Measurements from ENCODE around the gene DIPK2B. TPM values are rescaled to one million over a fixed set of nuclear protein-coding genes. Genes with fewer than 3 reads are reported as not detected.

DIPK2B gene
- total RNA-seq, 2 experiments from 2014 or later, result not detected

DNA sequence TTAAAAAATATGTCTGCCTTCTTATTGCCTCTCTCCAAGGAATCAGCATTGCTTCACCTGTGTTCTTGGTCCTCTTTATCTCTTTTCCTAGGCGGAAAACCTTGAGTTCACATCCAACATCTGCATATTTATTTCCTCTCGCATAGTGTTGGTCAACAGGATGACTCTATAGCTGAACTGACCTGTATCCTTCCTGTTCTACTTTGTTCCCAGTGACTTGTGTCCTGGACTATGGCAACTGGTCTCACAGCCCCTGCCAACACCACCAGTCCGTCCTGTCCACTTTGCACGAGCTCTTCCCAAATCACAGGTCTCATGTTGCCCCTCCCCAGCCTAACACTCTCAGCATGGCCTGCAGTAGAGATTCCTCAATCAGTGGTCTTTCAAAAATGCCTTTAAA, 2.0 kb downstream of the DIPK2B start:
- no peak for ATAC-seq
- POLR2A ChIA-PET, result no interaction called here
- peaks cover 17% of the 10 kb centered on the region for H3K27me3 Mint-ChIP-seq
- no peaks in the 10 kb centered on the region for H3K9me3 Mint-ChIP-seq
- TF ChIP-seq, protein P1, sequence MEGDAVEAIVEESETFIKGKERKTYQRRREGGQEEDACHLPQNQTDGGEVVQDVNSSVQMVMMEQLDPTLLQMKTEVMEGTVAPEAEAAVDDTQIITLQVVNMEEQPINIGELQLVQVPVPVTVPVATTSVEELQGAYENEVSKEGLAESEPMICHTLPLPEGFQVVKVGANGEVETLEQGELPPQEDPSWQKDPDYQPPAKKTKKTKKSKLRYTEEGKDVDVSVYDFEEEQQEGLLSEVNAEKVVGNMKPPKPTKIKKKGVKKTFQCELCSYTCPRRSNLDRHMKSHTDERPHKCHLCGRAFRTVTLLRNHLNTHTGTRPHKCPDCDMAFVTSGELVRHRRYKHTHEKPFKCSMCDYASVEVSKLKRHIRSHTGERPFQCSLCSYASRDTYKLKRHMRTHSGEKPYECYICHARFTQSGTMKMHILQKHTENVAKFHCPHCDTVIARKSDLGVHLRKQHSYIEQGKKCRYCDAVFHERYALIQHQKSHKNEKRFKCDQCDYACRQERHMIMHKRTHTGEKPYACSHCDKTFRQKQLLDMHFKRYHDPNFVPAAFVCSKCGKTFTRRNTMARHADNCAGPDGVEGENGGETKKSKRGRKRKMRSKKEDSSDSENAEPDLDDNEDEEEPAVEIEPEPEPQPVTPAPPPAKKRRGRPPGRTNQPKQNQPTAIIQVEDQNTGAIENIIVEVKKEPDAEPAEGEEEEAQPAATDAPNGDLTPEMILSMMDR (IDR thresholded peaks at IDR 0.05), result no peak
- no peaks in the 10 kb centered on the region for H3K4me1 Mint-ChIP-seq (ENCODE audit: low read depth)
- no peak overlapping the region for H3K4me3 Mint-ChIP-seq
- CTCF ChIA-PET, result no interaction called here
- no peaks in the 10 kb centered on the region for H3K36me3 Mint-ChIP-seq (ENCODE audit: low read depth)
- no peak for DNase-seq
- intact Hi-C loops (cut with micrococcal nuclease), result no loop called here
- no peak overlapping the region for H3K27ac Mint-ChIP-seq

DNA sequence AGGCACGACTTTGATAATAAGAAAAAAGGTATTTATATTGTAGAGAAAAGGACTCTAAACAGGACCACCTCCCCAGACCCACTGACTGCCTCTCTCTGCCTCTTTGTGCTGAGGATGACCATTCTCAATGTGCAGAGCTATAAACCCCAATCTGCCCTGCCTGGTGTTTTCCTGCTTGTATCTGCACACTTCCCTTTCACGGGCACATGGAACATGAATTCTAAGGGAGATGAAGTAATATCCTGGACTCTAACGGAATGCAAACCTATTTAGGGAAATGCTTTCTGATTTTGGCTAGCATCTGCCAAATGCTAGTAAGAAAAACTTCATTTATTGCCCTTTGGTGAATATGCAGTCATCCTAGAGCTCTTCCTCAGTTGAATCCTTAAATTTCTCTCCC, 2.4 kb downstream of the DIPK2B start:
- POLR2A ChIA-PET, result no interaction called here
- Mint-ChIP-seq H3K27me3 (peaks cover 17% of the 10 kb centered on the region), H3K36me3 (ENCODE audit: low read depth) (no peaks in the 10 kb centered on the region), H3K4me3 (no peak overlapping the region), H3K27ac (no peak overlapping the region), H3K9me3 (no peaks in the 10 kb centered on the region), H3K4me1 (ENCODE audit: low read depth) (no peaks in the 10 kb centered on the region)
- no peak for ATAC-seq
- TF ChIP-seq, protein P1 (IDR thresholded peaks at IDR 0.05), result no peak
- CTCF ChIA-PET, result no interaction called here
- intact Hi-C loops (cut with micrococcal nuclease), result no loop called here
- DNase-seq, result no peak

DNA sequence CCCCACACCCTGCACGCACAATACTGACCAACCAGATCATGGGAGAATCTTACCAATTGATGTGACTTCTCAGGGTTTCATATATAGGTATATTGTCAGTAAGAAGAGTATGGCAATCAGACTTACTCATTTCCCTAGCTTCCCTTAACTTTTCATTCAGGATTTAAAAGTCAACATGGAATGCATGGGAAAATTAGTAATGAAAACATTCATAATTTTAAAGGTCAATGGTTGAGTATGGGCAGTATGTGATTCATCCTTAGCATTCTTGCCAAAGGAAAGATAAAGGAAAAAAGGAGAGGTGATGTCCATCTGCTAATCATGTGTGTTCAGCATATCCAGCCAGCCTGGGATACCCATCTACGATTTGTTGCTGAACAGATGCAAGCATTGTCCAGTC, 4.0 kb downstream of the DIPK2B start:
- H3K27me3 Mint-ChIP-seq, result peaks cover 14% of the 10 kb centered on the region
- DNase-seq, result no peak
- CTCF ChIA-PET, result no interaction called here
- TF ChIP-seq, protein P1 (IDR thresholded peaks at IDR 0.05), result no peak
- no peaks in the 10 kb centered on the region for H3K36me3 Mint-ChIP-seq (ENCODE audit: low read depth)
- intact Hi-C loops (cut with micrococcal nuclease), result no loop called here
- peaks cover 5% of the 10 kb centered on the region for H3K4me1 Mint-ChIP-seq (ENCODE audit: low read depth)
- H3K27ac Mint-ChIP-seq, result no peak overlapping the region
- POLR2A ChIA-PET, result no interaction called here
- no peak overlapping the region for H3K4me3 Mint-ChIP-seq
- H3K9me3 Mint-ChIP-seq, result no peaks in the 10 kb centered on the region
- no peak for ATAC-seq

DNA sequence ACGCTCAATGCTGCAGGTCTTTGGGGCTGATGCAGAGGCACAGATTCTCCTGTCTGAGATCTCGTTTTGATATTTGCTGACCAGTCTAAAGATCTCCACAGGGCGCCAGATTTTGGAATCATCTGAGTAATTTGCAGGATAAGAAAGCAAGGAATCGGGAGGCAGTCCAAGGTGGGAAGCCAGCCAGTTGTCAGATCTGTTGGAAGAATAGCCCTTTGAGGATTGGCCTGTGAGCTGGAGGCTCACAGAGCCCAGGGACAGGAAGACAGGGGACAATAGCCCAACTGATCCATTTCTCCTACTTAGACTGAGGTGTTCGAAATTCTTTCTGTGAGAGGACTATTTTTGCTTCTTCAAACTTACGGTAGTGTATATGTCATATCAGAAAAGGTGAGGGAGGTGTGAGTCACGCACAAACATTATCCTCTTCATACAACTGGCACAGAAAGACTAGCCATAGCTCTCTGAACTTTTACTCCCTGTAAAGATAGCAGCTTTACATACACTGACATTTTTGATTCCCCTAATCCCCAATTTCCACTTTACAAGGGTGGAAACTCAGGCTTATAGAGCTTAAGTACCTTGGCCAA, 8.8 kb downstream of the DIPK2B start:
- H3K4me1 Mint-ChIP-seq (ENCODE audit: low read depth), result peaks cover 14% of the 10 kb centered on the region
- no peaks in the 10 kb centered on the region for H3K36me3 Mint-ChIP-seq (ENCODE audit: low read depth)
- DNase-seq, result no peak
- no peak for ATAC-seq
- intact Hi-C loops (cut with micrococcal nuclease), result no loop called here
- no peak overlapping the region for H3K27ac Mint-ChIP-seq
- ChIA-PET POLR2A (no interaction called here), CTCF (no interaction called here)
- H3K9me3 Mint-ChIP-seq, result no peaks in the 10 kb centered on the region
- TF ChIP-seq, protein P1 (IDR thresholded peaks at IDR 0.05), result no peak
- no peak overlapping the region for H3K4me3 Mint-ChIP-seq
- H3K27me3 Mint-ChIP-seq, result no peaks in the 10 kb centered on the region

DNA sequence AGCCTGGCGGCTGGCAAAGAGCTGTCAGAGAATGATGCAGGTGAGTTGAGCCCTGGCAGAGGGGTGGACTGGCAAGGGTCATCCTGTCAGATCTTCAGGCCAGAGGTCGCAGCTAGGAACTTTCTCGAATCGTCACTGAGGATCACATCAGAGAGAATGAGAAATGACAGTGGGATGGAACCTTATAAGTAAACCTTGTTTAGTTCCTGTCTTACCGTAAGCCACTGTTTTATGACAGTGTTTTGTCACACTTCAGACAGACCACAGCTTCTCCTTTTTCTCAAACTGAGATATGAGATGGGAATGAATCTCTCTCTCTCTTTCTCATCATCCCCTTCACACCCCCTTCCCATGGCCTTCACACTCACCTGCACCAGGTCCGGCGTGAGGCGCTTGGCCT, 9.3 kb downstream of the DIPK2B start:
- intact Hi-C loops (cut with micrococcal nuclease), result no loop called here
- peaks cover 16% of the 10 kb centered on the region for H3K4me1 Mint-ChIP-seq (ENCODE audit: low read depth)
- POLR2A ChIA-PET, result no interaction called here
- DNase-seq, result no peak
- no peaks in the 10 kb centered on the region for H3K27me3 Mint-ChIP-seq
- no peak for ATAC-seq
- no peak overlapping the region for H3K4me3 Mint-ChIP-seq
- TF ChIP-seq, protein P1 (IDR thresholded peaks at IDR 0.05), result no peak
- no peaks in the 10 kb centered on the region for H3K36me3 Mint-ChIP-seq (ENCODE audit: low read depth)
- H3K27ac Mint-ChIP-seq, result no peak overlapping the region
- no peaks in the 10 kb centered on the region for H3K9me3 Mint-ChIP-seq
- CTCF ChIA-PET, result no interaction called here
